ENCODE results near the gene OR2H1.

Gene OR2H1

DNA sequence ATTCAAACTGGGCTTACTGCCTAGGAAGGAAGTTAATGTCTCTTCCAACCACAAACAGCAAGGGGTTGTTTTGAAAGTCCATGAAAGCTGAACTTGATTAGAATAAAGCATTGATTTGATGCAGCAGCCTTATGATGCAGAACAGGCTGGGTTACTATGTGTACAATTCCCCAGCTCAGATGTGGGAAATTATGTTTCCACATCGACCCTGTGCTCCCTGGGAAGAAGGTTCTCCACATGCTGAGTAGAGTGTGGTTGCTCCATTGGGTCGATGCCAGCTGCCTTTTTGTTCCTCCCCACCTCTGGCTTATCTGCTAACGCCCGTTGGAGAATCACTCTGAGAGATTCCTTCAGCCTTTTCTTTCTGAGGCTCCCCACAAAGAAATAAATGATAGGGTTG, 29.6 kb downstream of the OR2H1 start:
- Histone ChIP-seq H3K4me3 (ENCODE audit: low read length, poor library complexity, severe bottlenecking) (no peak overlapping the region), H3K9ac (ENCODE audit: low read depth, low read length, poor library complexity, severe bottlenecking) (no peak overlapping the region), H4K20me1 (ENCODE audit: insufficient read depth, low read length, poor library complexity, severe bottlenecking) (no peaks in the 10 kb centered on the region), H2AFZ (ENCODE audit: low read length) (peak overlapping the region; percentile 20; the same call in 1 of the 2 replicates), H3F3A (ENCODE audit: low read depth) (peaks cover 4% of the 10 kb centered on the region), H3K36me3 (ENCODE audit: insufficient read depth, low read length) (no peaks in the 10 kb centered on the region), H3K9me2 (replicated peaks; ENCODE audit: low read depth, low read length) (no peaks in the 10 kb centered on the region), H3K9me3 (ENCODE audit: insufficient read depth, low read depth, low read length) (peaks cover 9% of the 10 kb centered on the region), H3K4me2 (ENCODE audit: low read depth, low read length, poor library complexity, severe bottlenecking) (no peak overlapping the region), H3K27me3 (ENCODE audit: insufficient read depth, low read length, poor library complexity, severe bottlenecking) (no peaks in the 10 kb centered on the region), H3K79me2 (ENCODE audit: insufficient read depth, low read length) (no peaks in the 10 kb centered on the region), H3K4me1 (ENCODE audit: insufficient read depth, low read length, poor library complexity, severe bottlenecking) (peaks cover 31% of the 10 kb centered on the region)
- TF ChIP-seq, protein P1, sequence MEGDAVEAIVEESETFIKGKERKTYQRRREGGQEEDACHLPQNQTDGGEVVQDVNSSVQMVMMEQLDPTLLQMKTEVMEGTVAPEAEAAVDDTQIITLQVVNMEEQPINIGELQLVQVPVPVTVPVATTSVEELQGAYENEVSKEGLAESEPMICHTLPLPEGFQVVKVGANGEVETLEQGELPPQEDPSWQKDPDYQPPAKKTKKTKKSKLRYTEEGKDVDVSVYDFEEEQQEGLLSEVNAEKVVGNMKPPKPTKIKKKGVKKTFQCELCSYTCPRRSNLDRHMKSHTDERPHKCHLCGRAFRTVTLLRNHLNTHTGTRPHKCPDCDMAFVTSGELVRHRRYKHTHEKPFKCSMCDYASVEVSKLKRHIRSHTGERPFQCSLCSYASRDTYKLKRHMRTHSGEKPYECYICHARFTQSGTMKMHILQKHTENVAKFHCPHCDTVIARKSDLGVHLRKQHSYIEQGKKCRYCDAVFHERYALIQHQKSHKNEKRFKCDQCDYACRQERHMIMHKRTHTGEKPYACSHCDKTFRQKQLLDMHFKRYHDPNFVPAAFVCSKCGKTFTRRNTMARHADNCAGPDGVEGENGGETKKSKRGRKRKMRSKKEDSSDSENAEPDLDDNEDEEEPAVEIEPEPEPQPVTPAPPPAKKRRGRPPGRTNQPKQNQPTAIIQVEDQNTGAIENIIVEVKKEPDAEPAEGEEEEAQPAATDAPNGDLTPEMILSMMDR (conservative IDR thresholded peaks at IDR 0.05; ENCODE audit: low read length): no peak

DNA sequence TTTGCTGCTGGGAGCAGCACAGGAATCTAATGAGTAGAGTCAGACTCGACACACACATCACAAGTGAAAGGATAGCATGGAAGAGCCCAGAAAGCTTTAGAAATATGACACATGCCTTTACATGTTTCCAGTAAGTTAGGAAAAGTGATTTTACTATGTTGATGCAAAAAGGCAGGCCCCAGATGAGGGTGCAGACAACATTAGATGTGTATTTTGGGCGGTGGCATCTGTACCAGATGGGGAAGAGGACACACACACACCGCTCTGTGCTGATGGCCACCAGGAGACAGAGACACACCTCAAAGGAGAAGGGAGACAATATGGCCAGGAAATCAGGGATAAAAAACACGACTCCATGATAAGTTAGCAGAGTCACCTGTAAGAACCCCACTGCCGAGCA, 30.2 kb downstream of the OR2H1 start:
- Histone ChIP-seq H3K4me3 (ENCODE audit: low read length, poor library complexity, severe bottlenecking) (no peak overlapping the region), H3K9me2 (replicated peaks; ENCODE audit: low read depth, low read length) (no peaks in the 10 kb centered on the region), H3K27me3 (ENCODE audit: insufficient read depth, low read length, poor library complexity, severe bottlenecking) (no peaks in the 10 kb centered on the region), H3K36me3 (ENCODE audit: insufficient read depth, low read length) (no peaks in the 10 kb centered on the region), H2AFZ (ENCODE audit: low read length) (no peak overlapping the region), H3K4me2 (ENCODE audit: low read depth, low read length, poor library complexity, severe bottlenecking) (no peak overlapping the region), H3F3A (ENCODE audit: low read depth) (peaks cover 4% of the 10 kb centered on the region), H3K9me3 (ENCODE audit: insufficient read depth, low read depth, low read length) (peaks cover 4% of the 10 kb centered on the region; the same call in 1 of the 2 replicates), H3K4me1 (ENCODE audit: insufficient read depth, low read length, poor library complexity, severe bottlenecking) (peaks cover 37% of the 10 kb centered on the region), H4K20me1 (ENCODE audit: insufficient read depth, low read length, poor library complexity, severe bottlenecking) (no peaks in the 10 kb centered on the region), H3K9ac (ENCODE audit: low read depth, low read length, poor library complexity, severe bottlenecking) (no peak overlapping the region), H3K79me2 (ENCODE audit: insufficient read depth, low read length) (no peaks in the 10 kb centered on the region)
- TF ChIP-seq EZH2phosphoT487 (IDR thresholded peaks at IDR 0.05; ENCODE audit: borderline replicate concordance): no peak

DNA sequence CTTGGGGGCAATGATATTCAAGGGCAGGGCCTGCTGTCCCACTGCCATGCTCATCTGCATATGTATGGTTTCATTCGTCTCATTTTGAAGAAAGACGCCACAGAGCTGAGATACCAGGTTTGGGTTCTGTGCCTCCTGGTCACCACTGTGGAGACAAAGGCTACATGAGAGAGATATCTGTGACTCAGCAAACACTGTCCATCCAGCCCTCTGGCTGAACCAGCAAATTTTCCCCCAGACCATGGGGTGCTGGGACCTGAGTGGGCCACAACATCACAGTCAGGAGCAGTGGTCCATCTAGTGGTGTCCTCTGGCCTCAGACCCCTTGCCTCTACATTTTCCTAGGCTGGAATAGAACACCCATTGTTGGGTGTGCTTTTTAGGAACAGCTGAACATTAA, 30.7 kb downstream of the OR2H1 start, which contains the start of gene MAS1L:
Gene MAS1L (minus strand): TSS at position 297 of the 400 bp plus-strand sequence. CDS start 54 bp downstream, at position 243.
- H3K27me3 ChIP-seq (ENCODE audit: insufficient read depth, low read length, poor library complexity, severe bottlenecking): no peaks in the 10 kb centered on the region
- no peak within 1 kb of the TSS for H3K9ac ChIP-seq (ENCODE audit: low read depth, low read length, poor library complexity, severe bottlenecking)
- TF ChIP-seq, protein P1 (conservative IDR thresholded peaks at IDR 0.05; ENCODE audit: low read length): no peak
- no peak for TF ChIP-seq EZH2phosphoT487 (IDR thresholded peaks at IDR 0.05; ENCODE audit: borderline replicate concordance)
- no peak within 1 kb of the TSS for H3K4me2 ChIP-seq (ENCODE audit: low read depth, low read length, poor library complexity, severe bottlenecking)
- H3K9me3 ChIP-seq (ENCODE audit: insufficient read depth, low read depth, low read length): no peaks in the 10 kb centered on the region
- no peak within 1 kb of the TSS; the same call in 1 of the 2 replicates for H2AFZ ChIP-seq (ENCODE audit: low read length)
- H3K4me1 ChIP-seq (ENCODE audit: insufficient read depth, low read length, poor library complexity, severe bottlenecking): peaks cover 42% of the 10 kb centered on the region
- no peaks in the 10 kb centered on the region for H3K9me2 ChIP-seq (replicated peaks; ENCODE audit: low read depth, low read length)
- H3F3A ChIP-seq (ENCODE audit: low read depth): peaks cover 4% of the 10 kb centered on the region
- H3K4me3 ChIP-seq (ENCODE audit: low read length, poor library complexity, severe bottlenecking): no peak within 1 kb of the TSS
- no peaks in the 10 kb centered on the region for H3K36me3 ChIP-seq (ENCODE audit: insufficient read depth, low read length)
- no peaks in the 10 kb centered on the region for H3K79me2 ChIP-seq (ENCODE audit: insufficient read depth, low read length)
- no peaks in the 10 kb centered on the region for H4K20me1 ChIP-seq (ENCODE audit: insufficient read depth, low read length, poor library complexity, severe bottlenecking)

DNA sequence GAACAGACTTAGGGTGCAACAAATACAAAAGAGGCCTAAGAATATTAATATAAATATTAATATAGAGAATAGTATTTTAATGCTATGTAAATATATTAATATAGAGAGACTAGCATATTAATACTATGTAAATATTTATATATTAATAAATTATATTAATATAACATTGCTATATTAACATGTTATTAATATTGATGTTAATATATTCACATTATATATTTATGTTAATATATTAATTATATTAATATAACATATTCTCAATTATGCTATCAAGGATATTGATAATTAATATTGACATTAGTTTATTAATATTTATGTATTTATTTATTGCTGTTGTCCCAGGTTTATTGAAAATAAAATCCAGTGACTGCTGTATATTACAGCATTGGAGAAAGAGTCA, 31.9 kb downstream of the OR2H1 start:
- Histone ChIP-seq H2AFZ (ENCODE audit: low read length) (no peak overlapping the region), H3K4me1 (ENCODE audit: insufficient read depth, low read length, poor library complexity, severe bottlenecking) (peaks cover 52% of the 10 kb centered on the region), H3K79me2 (ENCODE audit: insufficient read depth, low read length) (no peaks in the 10 kb centered on the region), H3K9ac (ENCODE audit: low read depth, low read length, poor library complexity, severe bottlenecking) (no peak overlapping the region), H4K20me1 (ENCODE audit: insufficient read depth, low read length, poor library complexity, severe bottlenecking) (no peaks in the 10 kb centered on the region), H3K9me2 (replicated peaks; ENCODE audit: low read depth, low read length) (no peaks in the 10 kb centered on the region), H3K27me3 (ENCODE audit: insufficient read depth, low read length, poor library complexity, severe bottlenecking) (no peaks in the 10 kb centered on the region), H3K4me3 (ENCODE audit: low read length, poor library complexity, severe bottlenecking) (no peak overlapping the region), H3K36me3 (ENCODE audit: insufficient read depth, low read length) (no peaks in the 10 kb centered on the region), H3K4me2 (ENCODE audit: low read depth, low read length, poor library complexity, severe bottlenecking) (no peak overlapping the region), H3K9me3 (ENCODE audit: insufficient read depth, low read depth, low read length) (no peaks in the 10 kb centered on the region), H3F3A (ENCODE audit: low read depth) (peaks cover 4% of the 10 kb centered on the region)
- TF ChIP-seq EZH2phosphoT487 (IDR thresholded peaks at IDR 0.05; ENCODE audit: borderline replicate concordance): no peak
- TF ChIP-seq, protein P1 (conservative IDR thresholded peaks at IDR 0.05; ENCODE audit: low read length): no peak
